ENCODE results near the gene ELMO1. TPM values are rescaled to one million over a fixed set of nuclear protein-coding genes. Genes with fewer than 3 reads are reported as not detected.

ELMO1 gene
- total RNA-seq, 4 donors from 2014 or later, result 24.6 to 120 (median 71.9) TPM

DNA sequence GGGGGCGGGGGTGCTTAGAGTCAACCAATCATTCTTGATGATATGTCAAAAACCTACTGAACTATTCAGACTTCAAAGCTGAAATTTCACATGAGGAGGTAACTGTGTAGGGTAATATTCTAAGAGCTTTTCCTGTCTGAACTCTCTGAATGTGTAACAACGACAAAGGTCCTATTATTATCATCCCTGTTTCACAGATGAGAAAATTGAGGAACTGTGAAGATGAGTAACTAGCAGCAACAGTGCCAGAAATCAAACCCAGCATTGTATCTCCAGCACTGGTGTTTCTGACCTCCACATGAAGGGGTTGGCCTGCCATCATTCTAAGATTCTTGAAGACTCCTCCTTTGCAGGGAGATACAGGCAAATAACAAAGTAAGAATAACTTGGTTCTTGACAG, 429.7 kb downstream of the ELMO1 start:
- no peak for DNase-seq
- WGBS, 2 donors (ENCODE audit: low coverage in 1 of 2), result 86 to 100% methylated on average over 1 to 2 of the region's 2 CpGs
- Histone ChIP-seq H3K9me3 (no peaks in the 10 kb centered on the region), H3K36me3 (no peaks in the 10 kb centered on the region), H3K27ac (no peak overlapping the region), H3K4me3 (no peak overlapping the region), H3K27me3 (no peaks in the 10 kb centered on the region), H3K4me1 (no peaks in the 10 kb centered on the region)
- intact Hi-C loops (cut with DNase I; ENCODE audit: low total_unique reads) (no loop called here), in situ Hi-C loops (cut with MboI; ENCODE audit: low pct_ligation_motif_present in 1 of 4, low pct_unique_long_range_greater_than_20kb in 1 of 4, low sequenced_read_pairs in 3 of 4) (no loop called here)
- TF ChIP-seq POLR2A (IDR thresholded peaks at IDR 0.05) (no peak), POLR2AphosphoS5 (IDR thresholded peaks at IDR 0.05) (no peak), CTCF (IDR thresholded peaks at IDR 0.05) (no peak), EP300 (IDR thresholded peaks at IDR 0.05; ENCODE audit: low read depth) (no peak)

DNA sequence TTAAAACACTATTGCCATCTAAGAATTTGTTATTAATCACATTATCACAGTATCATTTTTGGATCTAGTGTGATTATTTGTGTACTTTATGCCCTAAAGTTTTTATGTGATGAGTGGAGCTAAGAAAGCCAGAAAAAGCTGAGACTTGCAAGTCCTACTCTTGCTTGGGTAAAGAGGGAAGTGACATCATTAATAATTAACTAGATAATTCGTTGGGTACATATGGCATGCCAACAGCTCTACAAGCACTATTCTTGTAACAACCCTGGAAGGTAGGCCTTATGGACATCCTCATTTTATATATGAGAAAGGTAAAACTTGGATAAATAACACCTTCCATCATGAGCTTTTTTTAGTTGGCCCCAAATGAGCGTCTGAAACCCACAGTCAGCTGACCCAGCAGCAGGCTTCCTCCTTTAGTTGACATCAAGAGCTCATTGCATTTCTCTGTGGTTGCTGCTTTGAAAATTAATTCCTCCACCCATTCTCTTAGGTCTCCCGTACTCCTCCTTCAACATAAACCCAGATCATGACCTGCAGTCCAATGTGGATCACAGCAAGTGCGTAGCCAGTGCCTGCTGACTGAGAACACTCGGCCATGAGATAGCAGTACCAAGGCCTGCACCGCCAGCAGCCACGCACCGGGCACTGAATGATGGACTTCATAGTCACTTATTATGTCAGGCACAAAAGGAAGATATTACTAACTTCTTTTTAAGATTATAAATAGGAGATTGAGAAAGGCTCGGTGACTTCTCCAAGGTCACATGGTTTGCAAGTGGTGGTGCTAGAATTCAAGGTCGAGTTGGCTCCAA, 432.4 kb downstream of the ELMO1 start:
- Histone ChIP-seq H3K27ac (no peak overlapping the region), H3K4me3 (no peak overlapping the region), H3K4me1 (no peaks in the 10 kb centered on the region), H3K9me3 (no peaks in the 10 kb centered on the region), H3K27me3 (no peaks in the 10 kb centered on the region), H3K36me3 (no peaks in the 10 kb centered on the region)
- 64 to 88% methylated on average over 4 to 10 of the region's 10 CpGs for WGBS, 2 donors (ENCODE audit: low coverage in 1 of 2)
- in situ Hi-C loops (cut with MboI; ENCODE audit: low pct_ligation_motif_present in 1 of 4, low pct_unique_long_range_greater_than_20kb in 1 of 4, low sequenced_read_pairs in 3 of 4) (no loop called here), intact Hi-C loops (cut with DNase I; ENCODE audit: low total_unique reads) (no loop called here)
- DNase-seq, result no peak
- TF ChIP-seq CTCF (IDR thresholded peaks at IDR 0.05), result no peak
- no peak for TF ChIP-seq EP300 (IDR thresholded peaks at IDR 0.05; ENCODE audit: low read depth)
- TF ChIP-seq POLR2AphosphoS5 (IDR thresholded peaks at IDR 0.05), result no peak
- no peak for TF ChIP-seq POLR2A (IDR thresholded peaks at IDR 0.05)

GRCh38 chr7:37015353-37016034, 433.2 kb downstream of the ELMO1 start:
- Histone ChIP-seq H3K4me1 (no peaks in the 10 kb centered on the region), H3K27ac (no peak overlapping the region), H3K4me3 (no peak overlapping the region), H3K36me3 (no peaks in the 10 kb centered on the region), H3K9me3 (no peaks in the 10 kb centered on the region), H3K27me3 (no peaks in the 10 kb centered on the region)
- no peak for DNase-seq
- WGBS, 2 donors (ENCODE audit: low coverage in 1 of 2), result 95% methylated on average over 4 to 12 of the region's 12 CpGs
- in situ Hi-C loops (cut with MboI; ENCODE audit: low pct_ligation_motif_present in 1 of 4, low pct_unique_long_range_greater_than_20kb in 1 of 4, low sequenced_read_pairs in 3 of 4), result no loop called here
- intact Hi-C loops (cut with DNase I; ENCODE audit: low total_unique reads), result no loop called here
- TF ChIP-seq POLR2AphosphoS5 (IDR thresholded peaks at IDR 0.05), result no peak
- TF ChIP-seq POLR2A (IDR thresholded peaks at IDR 0.05), result no peak
- no peak for TF ChIP-seq CTCF (IDR thresholded peaks at IDR 0.05)
- TF ChIP-seq EP300 (IDR thresholded peaks at IDR 0.05; ENCODE audit: low read depth), result no peak

- no peak overlapping the region for H3K27ac ChIP-seq
- no peaks in the 10 kb centered on the region for H3K36me3 ChIP-seq
- H3K4me3 ChIP-seq, result no peak overlapping the region
- DNase-seq, result no peak
- intact Hi-C loops (cut with DNase I; ENCODE audit: low total_unique reads), result no loop called here
- TF ChIP-seq POLR2A (IDR thresholded peaks at IDR 0.05), result no peak
- TF ChIP-seq POLR2AphosphoS5 (IDR thresholded peaks at IDR 0.05), result no peak
- no peak for TF ChIP-seq CTCF (IDR thresholded peaks at IDR 0.05)
- TF ChIP-seq EP300 (IDR thresholded peaks at IDR 0.05; ENCODE audit: low read depth), result no peak
- no peaks in the 10 kb centered on the region for H3K9me3 ChIP-seq
- H3K27me3 ChIP-seq, result no peaks in the 10 kb centered on the region
- 75 to 87% methylated on average over 3 to 4 of the region's 4 CpGs for WGBS, 2 donors (ENCODE audit: low coverage in 1 of 2)
- no peaks in the 10 kb centered on the region for H3K4me1 ChIP-seq
- in situ Hi-C loops (cut with MboI; ENCODE audit: low pct_ligation_motif_present in 1 of 4, low pct_unique_long_range_greater_than_20kb in 1 of 4, low sequenced_read_pairs in 3 of 4), result no loop called here
These were observed 434.9 kb downstream of the ELMO1 start for GRCh38 chr7:37013771-37014170.

Measured in transverse colon (tissue), 4 donors.